Adrenal gland (tissue), 12 donors: ENCODE measurements around the gene DCLK2. TPM values are rescaled to one million over a fixed set of nuclear protein-coding genes. Genes with fewer than 3 reads are reported as not detected.

Experiments
- DNase-seq, 7 donors: peaks; one replicate each; pipeline ENCODE4 v3.0.0-alpha.2; 2019 to 2020
- H3K27ac ChIP-seq, 5 donors: fragments of 200-600 bp; sonication (generic) in 4 of 5; 1 replicate in 3 of 5; 2 replicates in 2 of 5; pipeline versions ENCODE4 v1.5.1 to v1.8.0; 2016 to 2020; ENCODE audit warnings: mild to moderate bottlenecking in 1 of 5
- H3K27me3 ChIP-seq: fragments of 200-600 bp; 2 replicates; pipeline ENCODE4 v1.8.0; 2021
- H3K36me3 ChIP-seq, 2 donors: fragments of 200-600 bp; replicated peaks in 1 of 2; 1 replicate in 1 of 2; 2 replicates in 1 of 2; pipeline versions ENCODE4 v1.5.1 to v1.8.0; 2018 to 2022
- H3K4me1 ChIP-seq, 2 donors: fragments of 200-600 bp; replicated peaks in 1 of 2; 1 replicate in 1 of 2; 2 replicates in 1 of 2; pipeline versions ENCODE4 v1.5.1 to v1.8.0; 2018 to 2021
- H3K4me3 ChIP-seq, 4 donors: fragments of 200-600 bp; sonication (generic) in 3 of 4; one replicate each; pipeline ENCODE4 v1.5.1; 2016 to 2018
- H3K9me3 ChIP-seq, 3 donors: fragments of 200-600 bp; sonication (generic) in 1 of 3; replicated peaks in 1 of 3; 1 replicate in 2 of 3; 2 replicates in 1 of 3; pipeline versions ENCODE4 v1.5.1 to v1.8.0; 2016 to 2021
- CTCF ChIP-seq, 6 experiments: fragments of 450-650 bp in 4 of 6; fragments of 200-600 bp in 2 of 6; sonication (generic) in 1 of 6; IDR thresholded peaks; 1 replicate in 5 of 6; 2 replicates in 1 of 6; pipeline versions ENCODE4 v1.5.1 to v1.8.0; 2016 to 2021; ENCODE audit warnings: antibody characterized with exemption in 6 of 6, mild to moderate bottlenecking in 2 of 6, moderate library complexity in 1 of 6
- POLR2A ChIP-seq, 2 donors: fragments of 450-650 bp; IDR thresholded peaks; one replicate each; pipeline ENCODE4 v1.6.1; 2017; ENCODE audit warnings: antibody characterized with exemption in 2 of 2, mild to moderate bottlenecking in 2 of 2, moderate library complexity in 1 of 2
- WGBS, 4 donors: extraction: QIAGEN DNeasy Blood & Tissue Kit in 2 of 4; methylation state at CpG; one replicate each; pipeline versions ENCODE4 v1.1.5 to v1.1.7; 2013 to 2017; 5-methylcytosine and 5-hydroxymethylcytosine counted together
- intact Hi-C, 2 donors: fragments of 100-400 bp; cut with DNase I; formaldehyde crosslinking; loops; one replicate each; pipeline versions ENCODE4 v1.14.1 to v1.15.0; 2022 to 2023
- polyA plus RNA-seq, 3 donors: library from polyadenylated mRNA; stranded (reverse); fragments of 200-250 nt in 2 of 3; fragments of 350-450 nt in 1 of 3; fragmentation: Illumina TruSeq in 1 of 3; extraction: RNeasy Lipid Tissue Mini Kit (QIAGEN cat#74804) in 1 of 3; gene quantifications; one replicate each; pipeline ENCODE4 v1.2.3, GENCODE V29; 2013 to 2014
- total RNA-seq, 9 donors: library from RNA; depleted of rRNA in 4 of 9; stranded (reverse); fragments of >200 nt in 4 of 9; fragments of 120-200 nt in 1 of 9; fragmentation: NEBNext Ultra II Directional in 1 of 9; extraction: Animal tissue kit (Norgen Biotek cat#: 25700) in 1 of 9; gene quantifications; one replicate each; pipeline versions ENCODE4 v1.1.0 to v1.2.4, GENCODE V29; 2013 to 2023
- donor health status: healthy with polysubstance abuse.
- donor health status: Bipolar disorder and iron deficiency.
- donor health status: DM: yes; HTN: yes; CAD: no.
- donor health status: DM: no; HTN: no; CAD: no.
- donor health status: DM: no; HTN: no; CAD: no.
- donor health status: DM: yes; HTN: yes; CAD: no.

The DCLK2 gene
- total and polyA plus RNA-seq, 12 donors, result 2.9 to 11.4 (median 6.3) TPM

- Histone ChIP-seq H3K4me1 (peaks cover 0 to 5% of the 10 kb centered on the region in 2 donors), H3K27me3 (no peaks in the 10 kb centered on the region), H3K9me3 (no peaks in the 10 kb centered on the region), H3K27ac (no peak overlapping the region), H3K36me3 (no peaks in the 10 kb centered on the region), H3K4me3 (no peak overlapping the region)
- intact Hi-C loops, result no loop called here
- no peak for DNase-seq
- TF ChIP-seq POLR2A (IDR thresholded peaks at IDR 0.05) (no peak), CTCF (IDR thresholded peaks at IDR 0.05) (no peak)
These were observed 58.2 kb downstream of the DCLK2 start for GRCh38 chr4:150136481-150136880.

- WGBS, 4 donors, result 86 to 96% (median 91%) methylated on average over 4 of the region's 4 CpGs
- Histone ChIP-seq H3K4me3 (no peak overlapping the region), H3K27ac (no peak overlapping the region), H3K27me3 (no peaks in the 10 kb centered on the region), H3K4me1 (peaks cover 0 to 5% of the 10 kb centered on the region in 2 donors), H3K9me3 (no peaks in the 10 kb centered on the region), H3K36me3 (no peaks in the 10 kb centered on the region)
- intact Hi-C loops, result no loop called here
- DNase-seq, result no peak
- TF ChIP-seq CTCF (IDR thresholded peaks at IDR 0.05), result no peak
- TF ChIP-seq POLR2A (IDR thresholded peaks at IDR 0.05), result no peak
These were observed 61.1 kb downstream of the DCLK2 start for GRCh38 chr4:150139297-150139865.

GRCh38 chr4:150140774-150141400 is 62.6 kb downstream of the DCLK2 start:
- no peaks in the 10 kb centered on the region for H3K36me3 ChIP-seq
- H3K4me3 ChIP-seq, result no peak overlapping the region
- TF ChIP-seq CTCF (IDR thresholded peaks at IDR 0.05) (no peak), POLR2A (IDR thresholded peaks at IDR 0.05) (no peak)
- no peaks in the 10 kb centered on the region for H3K9me3 ChIP-seq
- peak overlapping the region in 2 of 5 donors; percentile 2 to 30 for H3K27ac ChIP-seq
- no peak for DNase-seq
- H3K27me3 ChIP-seq, result no peaks in the 10 kb centered on the region
- intact Hi-C loops, result no loop called here
- WGBS, 4 donors, result 42 to 55% (median 48%) methylated on average over 5 of the region's 5 CpGs
- peaks cover 0 to 11% of the 10 kb centered on the region in 2 donors for H3K4me1 ChIP-seq

GRCh38 chr4:150141756-150142155 is 63.5 kb downstream of the DCLK2 start:
- Histone ChIP-seq H3K27ac (no peak overlapping the region), H3K9me3 (no peaks in the 10 kb centered on the region), H3K36me3 (no peaks in the 10 kb centered on the region), H3K4me1 (peaks cover 0 to 11% of the 10 kb centered on the region in 2 donors), H3K4me3 (no peak overlapping the region), H3K27me3 (no peaks in the 10 kb centered on the region)
- TF ChIP-seq POLR2A (IDR thresholded peaks at IDR 0.05), result no peak
- no peak for TF ChIP-seq CTCF (IDR thresholded peaks at IDR 0.05)
- 59 to 79% (median 67%) methylated on average over 2 of the region's 2 CpGs for WGBS, 4 donors
- intact Hi-C loops, result no loop called here
- no peak for DNase-seq
